Measurements from ENCODE around the gene PPP2R1B. TPM values are rescaled to one million over a fixed set of nuclear protein-coding genes. Genes with fewer than 3 reads are reported as not detected.

Gene PPP2R1B
- total and polyA plus RNA-seq, 8 donors = 5.5 to 71.2 (median 24.8) TPM

DNA sequence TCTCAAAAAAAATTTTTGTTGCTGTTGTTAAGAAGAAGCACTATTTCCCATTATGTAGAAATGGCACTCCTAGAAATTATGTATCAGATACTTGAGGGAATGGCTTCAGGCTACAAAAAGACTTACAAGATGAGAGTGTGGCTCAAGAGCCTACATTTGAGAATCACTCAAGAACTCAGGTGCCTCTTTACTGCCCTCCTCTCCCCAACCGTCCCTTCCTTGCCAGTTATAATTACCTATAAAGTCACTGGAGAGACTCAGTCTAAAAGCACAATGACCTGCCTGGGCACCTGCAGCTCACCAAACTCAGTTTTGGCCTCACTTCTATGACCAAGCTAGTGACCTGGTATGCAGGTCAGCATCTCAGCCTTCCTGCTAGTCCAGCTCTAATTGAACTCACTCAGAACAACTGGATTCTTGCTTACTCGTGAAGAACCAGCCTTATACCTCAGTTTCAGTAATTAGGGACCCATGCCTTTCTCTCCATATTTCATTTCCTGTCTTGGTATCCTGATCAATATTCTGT, 41.9 kb upstream of the PPP2R1B start:
- WGBS, 5 donors = 91 to 98% (median 97%) methylated on average over 2 of the region's 2 CpGs
- Histone ChIP-seq H3K4me3 (no peak overlapping the region), H3K27ac (no peak overlapping the region), H3K36me3 (peaks cover 5 to 65% (median 58%) of the 10 kb centered on the region in 4 donors), H3K9me3 (no peaks in the 10 kb centered on the region), H3K4me1 (no peaks in the 10 kb centered on the region), H3K27me3 (no peaks in the 10 kb centered on the region)
- DNase-seq = no peak
- intact Hi-C loops (cut with DNase I; ENCODE audit: low total_unique reads) = no loop called here
- TF ChIP-seq POLR2AphosphoS5 (IDR thresholded peaks at IDR 0.05) (no peak), POLR2A (IDR thresholded peaks at IDR 0.05) (no peak), EP300 (IDR thresholded peaks at IDR 0.05) (no peak)
- TF ChIP-seq, protein P1, sequence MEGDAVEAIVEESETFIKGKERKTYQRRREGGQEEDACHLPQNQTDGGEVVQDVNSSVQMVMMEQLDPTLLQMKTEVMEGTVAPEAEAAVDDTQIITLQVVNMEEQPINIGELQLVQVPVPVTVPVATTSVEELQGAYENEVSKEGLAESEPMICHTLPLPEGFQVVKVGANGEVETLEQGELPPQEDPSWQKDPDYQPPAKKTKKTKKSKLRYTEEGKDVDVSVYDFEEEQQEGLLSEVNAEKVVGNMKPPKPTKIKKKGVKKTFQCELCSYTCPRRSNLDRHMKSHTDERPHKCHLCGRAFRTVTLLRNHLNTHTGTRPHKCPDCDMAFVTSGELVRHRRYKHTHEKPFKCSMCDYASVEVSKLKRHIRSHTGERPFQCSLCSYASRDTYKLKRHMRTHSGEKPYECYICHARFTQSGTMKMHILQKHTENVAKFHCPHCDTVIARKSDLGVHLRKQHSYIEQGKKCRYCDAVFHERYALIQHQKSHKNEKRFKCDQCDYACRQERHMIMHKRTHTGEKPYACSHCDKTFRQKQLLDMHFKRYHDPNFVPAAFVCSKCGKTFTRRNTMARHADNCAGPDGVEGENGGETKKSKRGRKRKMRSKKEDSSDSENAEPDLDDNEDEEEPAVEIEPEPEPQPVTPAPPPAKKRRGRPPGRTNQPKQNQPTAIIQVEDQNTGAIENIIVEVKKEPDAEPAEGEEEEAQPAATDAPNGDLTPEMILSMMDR (IDR thresholded peaks at IDR 0.05) = no peak

DNA sequence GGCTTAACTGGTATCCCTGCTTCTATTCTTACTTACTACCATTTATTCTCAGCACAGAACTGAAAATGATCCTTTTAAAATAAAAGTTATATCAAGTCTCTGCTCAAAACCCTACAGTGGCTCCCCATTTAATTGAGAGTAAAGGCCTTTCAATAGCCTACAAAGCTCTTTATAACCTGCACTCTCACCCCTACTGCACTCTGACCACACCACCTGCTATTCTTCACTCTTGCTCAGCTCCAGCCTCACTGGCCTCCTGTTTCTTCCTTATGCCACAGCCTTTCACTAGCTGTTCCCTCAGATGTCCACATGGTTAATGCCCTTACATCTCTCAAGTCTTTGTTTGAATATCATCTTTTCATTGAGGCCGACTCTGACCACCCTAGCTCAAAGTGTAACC, 40.9 kb upstream of the PPP2R1B start:
- Histone ChIP-seq H3K27ac (no peak overlapping the region), H3K27me3 (no peaks in the 10 kb centered on the region), H3K4me3 (no peak overlapping the region), H3K9me3 (no peaks in the 10 kb centered on the region), H3K4me1 (no peaks in the 10 kb centered on the region), H3K36me3 (peaks cover 5 to 75% (median 66%) of the 10 kb centered on the region in 4 donors)
- 78 to 100% (median 88%) methylated on average over 1 of the region's 1 CpG for WGBS, 5 donors
- no peak for DNase-seq
- intact Hi-C loops (cut with DNase I; ENCODE audit: low total_unique reads) = no loop called here
- TF ChIP-seq POLR2A (IDR thresholded peaks at IDR 0.05) = no peak
- no peak for TF ChIP-seq POLR2AphosphoS5 (IDR thresholded peaks at IDR 0.05)
- TF ChIP-seq, protein P1 (IDR thresholded peaks at IDR 0.05) = no peak
- TF ChIP-seq EP300 (IDR thresholded peaks at IDR 0.05) = no peak

DNA sequence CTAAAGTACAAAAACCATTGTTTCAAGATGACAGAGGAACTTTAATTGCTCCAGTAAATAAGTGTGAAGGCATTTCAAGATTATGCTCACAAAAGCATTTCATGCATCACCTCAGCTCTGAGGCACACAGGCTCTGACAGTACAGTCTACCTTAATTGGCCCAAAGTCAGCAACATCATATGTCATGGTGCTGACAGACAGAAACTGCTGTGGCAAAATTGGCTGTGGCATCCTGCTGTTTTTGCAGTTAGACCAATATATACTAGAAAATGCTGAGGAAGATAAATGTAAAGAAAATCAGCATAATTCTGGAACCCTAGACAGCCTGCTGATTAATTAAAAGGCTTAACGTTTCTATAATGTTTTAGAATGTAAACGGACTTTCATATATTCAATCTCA, 34.9 kb upstream of the PPP2R1B start:
- H3K27me3 ChIP-seq = no peaks in the 10 kb centered on the region
- no peak overlapping the region for H3K27ac ChIP-seq
- intact Hi-C loops (cut with DNase I; ENCODE audit: low total_unique reads) = no loop called here
- peaks cover 0 to 17% (median 0%) of the 10 kb centered on the region in 4 donors for H3K4me1 ChIP-seq
- H3K36me3 ChIP-seq = peaks cover 0 to 67% (median 42%) of the 10 kb centered on the region in 4 donors
- DNase-seq = no peak
- TF ChIP-seq EP300 (IDR thresholded peaks at IDR 0.05) (no peak), POLR2A (IDR thresholded peaks at IDR 0.05) (no peak), POLR2AphosphoS5 (IDR thresholded peaks at IDR 0.05) (no peak)
- TF ChIP-seq, protein P1 (IDR thresholded peaks at IDR 0.05) = no peak
- H3K9me3 ChIP-seq = peaks cover 0 to 6% (median 0%) of the 10 kb centered on the region in 4 donors
- 72 to 87% (median 78%) methylated on average over 2 of the region's 2 CpGs for WGBS, 5 donors
- H3K4me3 ChIP-seq = no peak overlapping the region

DNA sequence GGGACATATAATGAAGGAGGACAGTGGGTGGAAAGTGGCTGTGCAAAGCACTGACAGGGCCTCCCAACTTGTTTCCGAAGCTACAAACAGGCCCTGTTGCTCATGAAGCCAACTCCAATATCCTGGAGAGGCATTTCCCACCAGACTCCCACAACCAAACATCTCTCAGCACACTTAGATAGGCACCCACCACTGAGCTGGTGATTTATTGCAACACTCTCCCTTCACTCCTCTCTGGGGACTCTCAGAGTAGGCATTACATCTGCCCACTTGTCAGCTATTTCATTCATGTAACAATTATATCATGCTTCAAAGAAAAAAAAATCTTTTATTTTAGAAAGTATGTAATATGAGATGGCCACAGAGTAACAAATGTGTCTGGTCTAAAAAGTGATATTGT, 32.1 kb upstream of the PPP2R1B start:
- DNase-seq = no peak
- H3K36me3 ChIP-seq = peaks cover 0 to 42% (median 22%) of the 10 kb centered on the region in 4 donors
- 95 to 100% (median 100%) methylated on average over 1 of the region's 1 CpG for WGBS, 5 donors

More for the DNA sequence above, 32.1 kb upstream of the PPP2R1B start:
- TF ChIP-seq EP300 (IDR thresholded peaks at IDR 0.05) (no peak), POLR2AphosphoS5 (IDR thresholded peaks at IDR 0.05) (no peak), POLR2A (IDR thresholded peaks at IDR 0.05) (no peak)
- TF ChIP-seq, protein P1 (IDR thresholded peaks at IDR 0.05) = no peak
- H3K4me3 ChIP-seq = no peak overlapping the region
- H3K9me3 ChIP-seq = peaks cover 0 to 6% (median 0%) of the 10 kb centered on the region in 4 donors
- no peaks in the 10 kb centered on the region for H3K27me3 ChIP-seq
- peaks cover 0 to 22% (median 0%) of the 10 kb centered on the region in 4 donors for H3K4me1 ChIP-seq
- no peak overlapping the region for H3K27ac ChIP-seq
- intact Hi-C loops (cut with DNase I; ENCODE audit: low total_unique reads) = no loop called here

Measured in stomach (tissue), 9 donors.